Thoracic aorta (tissue), 2 donors: ENCODE results near the gene MARCHF10. TPM values are rescaled to one million over a fixed set of nuclear protein-coding genes. Genes with fewer than 3 reads are reported as not detected.

Experiments used
- ATAC-seq: fragments of 150-250 bp; one replicate; pipeline ENCODE4 v1.8.0; 2017; ENCODE audit warnings: low read depth; ENCODE audit not compliant: insufficient number of reproducible peaks, low FRiP score
- DNase-seq: peaks from one replicate; pipeline ENCODE4 v3.0.0-alpha.2; 2020; ENCODE audit warnings: low spot score
- H3K27ac ChIP-seq, 2 donors: fragments of 200-600 bp; sonication (generic); 1 replicate in 1 of 2; 2 replicates in 1 of 2; pipeline ENCODE4 v1.5.1; 2016; ENCODE audit warnings: mild to moderate bottlenecking in 2 of 2, moderate library complexity in 2 of 2
- H3K27me3 ChIP-seq: fragments of 200-600 bp; sonication (generic); replicated peaks from 2 replicates; pipeline ENCODE4 v1.6.0; 2016; ENCODE audit warnings: mild to moderate bottlenecking; ENCODE audit not compliant: insufficient read depth
- H3K36me3 ChIP-seq: fragments of 200-600 bp; sonication (generic); one replicate; pipeline ENCODE4 v1.5.1; 2016
- H3K4me1 ChIP-seq, 2 donors: fragments of 200-600 bp; sonication (generic); 1 replicate in 1 of 2; 2 replicates in 1 of 2; pipeline versions ENCODE4 v1.5.1 to v1.6.0; 2016; ENCODE audit warnings: low read depth in 2 of 2, mild to moderate bottlenecking in 1 of 2; ENCODE audit not compliant: control insufficient read depth in 1 of 2
- H3K4me3 ChIP-seq: fragments of 200-600 bp; sonication (generic); 2 replicates; pipeline ENCODE4 v1.5.1; 2016; ENCODE audit warnings: mild to moderate bottlenecking
- H3K9me3 ChIP-seq: fragments of 200-600 bp; sonication (generic); 2 replicates; pipeline ENCODE4 v1.5.1; 2016
- CTCF ChIP-seq: fragments of 200-600 bp; sonication (generic); IDR thresholded peaks from one replicate; pipeline ENCODE4 v1.5.1; 2019; ENCODE audit warnings: antibody characterized with exemption
- total RNA-seq, 2 donors: library from RNA; depleted of rRNA; stranded (reverse); fragments of >200 nt; gene quantifications; one replicate each; pipeline versions ENCODE4 v1.1.0 to v1.2.3, GENCODE V29; 2016

Gene MARCHF10
- total RNA-seq, 2 donors from 2014 or later = not detected

- peak; percentile 88 for ATAC-seq
- no peak for DNase-seq
- Histone ChIP-seq H3K4me1 (peaks cover 0 to 15% of the 10 kb centered on the region in 2 donors), H3K27ac (peak overlapping the region; percentile 71 to 81), H3K9me3 (no peaks in the 10 kb centered on the region), H3K4me3 (peak overlapping the region; percentile 47), H3K36me3 (no peaks in the 10 kb centered on the region), H3K27me3 (no peaks in the 10 kb centered on the region)
- TF ChIP-seq CTCF = no peak
These were observed 27.2 kb downstream of the MARCHF10 start for GRCh38 chr17:62780951-62781350.

GRCh38 chr17:62780269-62780668, 27.8 kb downstream of the MARCHF10 start:
- no peak for TF ChIP-seq CTCF
- Histone ChIP-seq H3K27me3 (no peaks in the 10 kb centered on the region), H3K9me3 (no peaks in the 10 kb centered on the region), H3K36me3 (no peaks in the 10 kb centered on the region), H3K4me1 (peaks cover 0 to 15% of the 10 kb centered on the region in 2 donors), H3K27ac (peak overlapping the region; percentile 71 to 81), H3K4me3 (peak overlapping the region; percentile 47)
- peak; percentile 19 for DNase-seq
- no peak for ATAC-seq

GRCh38 chr17:62778990-62779681, 29.0 kb downstream of the MARCHF10 start:
- TF ChIP-seq CTCF = no peak
- Histone ChIP-seq H3K4me3 (no peak overlapping the region), H3K27ac (no peak overlapping the region), H3K9me3 (no peaks in the 10 kb centered on the region), H3K36me3 (no peaks in the 10 kb centered on the region), H3K4me1 (peaks cover 0 to 15% of the 10 kb centered on the region in 2 donors), H3K27me3 (no peaks in the 10 kb centered on the region)
- no peak for ATAC-seq
- DNase-seq = no peak

- no peaks in the 10 kb centered on the region for H3K27me3 ChIP-seq
These were observed 32.2 kb downstream of the MARCHF10 start for GRCh38 chr17:62775876-62776275.

GRCh38 chr17:62774338-62774737, 33.8 kb downstream of the MARCHF10 start:
- DNase-seq (no peak), ATAC-seq (no peak)
- H3K4me3 ChIP-seq = no peak overlapping the region
- no peaks in the 10 kb centered on the region for H3K36me3 ChIP-seq
- H3K27ac ChIP-seq = no peak overlapping the region
- H3K27me3 ChIP-seq = no peaks in the 10 kb centered on the region
- no peaks in the 10 kb centered on the region for H3K9me3 ChIP-seq
- TF ChIP-seq CTCF = no peak
- H3K4me1 ChIP-seq = no peaks in the 10 kb centered on the region

More at GRCh38 chr17:62775876-62776275, 32.2 kb downstream of the MARCHF10 start:
- Histone ChIP-seq H3K27ac (no peak overlapping the region), H3K9me3 (no peaks in the 10 kb centered on the region), H3K4me1 (peaks cover 0 to 8% of the 10 kb centered on the region in 2 donors), H3K36me3 (no peaks in the 10 kb centered on the region), H3K4me3 (no peak overlapping the region)
- no peak for TF ChIP-seq CTCF
- ATAC-seq = no peak
- DNase-seq = no peak
